K562 (cell line): Measurements from ENCODE around the gene PRSS1. TPM values are rescaled to one million over a fixed set of nuclear protein-coding genes. Genes with fewer than 3 reads are reported as not detected.

Experiments used
- CBX3 ChIP-seq, 2 experiments: IDR thresholded peaks; 1 replicate in 1 of 2; 2 replicates in 1 of 2; pipeline ENCODE4 v1.6.1; 2012; ENCODE audit warnings: inconsistent platforms in 2 of 2, low read length in 2 of 2, borderline replicate concordance in 1 of 2, control low read depth in 1 of 2
- GABPB1 ChIP-seq: sonication (generic); formaldehyde crosslinking; IDR thresholded peaks from 2 replicates; pipeline ENCODE4 v1.8.0; 2022; ENCODE audit warnings: mild to moderate bottlenecking, missing genetic modification reagents
- GTF2A2 ChIP-seq: IDR thresholded peaks from 2 replicates; pipeline ENCODE4 v1.6.1; 2016; ENCODE audit warnings: mild to moderate bottlenecking, missing genetic modification characterization, missing compliant biosample characterization
- HNRNPK ChIP-seq: fragments of 200-400 bp; formaldehyde crosslinking; IDR thresholded peaks from one replicate; pipeline ENCODE4 v1.6.1; 2018; ENCODE audit warnings: mild to moderate bottlenecking, low read depth, low read length; ENCODE audit not compliant: poor library complexity, severe bottlenecking
- IRF2 ChIP-seq: sonication (generic); formaldehyde crosslinking; IDR thresholded peaks from 2 replicates; pipeline ENCODE4 v1.8.1; 2022; ENCODE audit warnings: mild to moderate bottlenecking, missing genetic modification reagents
- KHSRP ChIP-seq: fragments of 450-650 bp; IDR thresholded peaks from 2 replicates; pipeline ENCODE4 v1.6.1; 2017
- LCOR ChIP-seq: sonication (generic); formaldehyde crosslinking; IDR thresholded peaks from 2 replicates; pipeline ENCODE4 v1.8.0; 2022; ENCODE audit warnings: mild to moderate bottlenecking, missing genetic modification reagents
- MCM2 ChIP-seq: fragments of 450-650 bp; IDR thresholded peaks from 2 replicates; pipeline ENCODE4 v1.6.1; 2017; ENCODE audit warnings: low read depth, mild to moderate bottlenecking
- NCOA6 ChIP-seq: fragments of 450-650 bp; IDR thresholded peaks from 2 replicates; pipeline ENCODE4 v1.6.1; 2017; ENCODE audit warnings: mild to moderate bottlenecking
- NRF1 ChIP-seq, 2 experiments: fragments of 450-650 bp; IDR thresholded peaks in 1 of 2; conservative IDR thresholded peaks in 1 of 2; 2 replicates each; pipeline ENCODE4 v1.6.1; 2014; ENCODE audit warnings: mild to moderate bottlenecking in 2 of 2
- PHB2 ChIP-seq: fragments of 450-650 bp; IDR thresholded peaks from 2 replicates; pipeline ENCODE4 v1.6.1; 2017; ENCODE audit warnings: low read depth
- RAD21 ChIP-seq, 2 experiments: fragments of 250-450 bp in 1 of 2; fragments of 450-650 bp in 1 of 2; sonication (Bioruptor Pico) in 1 of 2; formaldehyde crosslinking in 1 of 2; IDR thresholded peaks in 1 of 2; conservative IDR thresholded peaks in 1 of 2; 2 replicates each; pipeline versions ENCODE4 v1.4.0 to v1.8.0; 2020 to 2022; ENCODE audit warnings: mild to moderate bottlenecking in 2 of 2, moderate library complexity in 1 of 2
- RBM22 ChIP-seq: fragments of 200-400 bp; formaldehyde crosslinking; IDR thresholded peaks from 2 replicates; pipeline ENCODE4 v1.6.1; 2018; ENCODE audit warnings: low read length, low read depth; ENCODE audit not compliant: poor library complexity, severe bottlenecking
- ZNF184 ChIP-seq: sonication (generic); formaldehyde crosslinking; IDR thresholded peaks from 2 replicates; pipeline ENCODE4 v1.5.0; 2020; ENCODE audit warnings: missing genetic modification reagents
- ZNF347 ChIP-seq: fragments of 450-650 bp; formaldehyde crosslinking; IDR thresholded peaks from 2 replicates; pipeline ENCODE4 v1.4.0; 2020; ENCODE audit warnings: low read depth, mild to moderate bottlenecking, moderate library complexity
- ZNF518B ChIP-seq: fragments of 250-450 bp; sonication (Bioruptor Pico); IDR thresholded peaks from 2 replicates; pipeline ENCODE4 v1.5.0; 2021; ENCODE audit warnings: mild to moderate bottlenecking, moderate library complexity
- polyA plus RNA-seq, 8 experiments: library from polyadenylated mRNA; depleted of rRNA in 4 of 8; stranded (reverse) in 5 of 8; unstranded in 3 of 8; fragments of >200 nt; fragmentation: Nextera tagmentation in 2 of 8; fragmentation: Illumina TruSeq in 1 of 8; extraction: Ambion mirVana in 2 of 8; extraction: Trizol in 1 of 8; gene quantifications; 2 replicates each; pipeline versions ENCODE4 v1.2.1 to v1.2.3, GENCODE V29; 2011 to 2014; ENCODE audit warnings: inconsistent platforms in 1 of 8, missing spikeins in 1 of 8
- total RNA-seq, 7 experiments: library from RNA; depleted of rRNA in 6 of 7; stranded (reverse); fragments of >200 nt in 6 of 7; fragmentation: Illumina TruSeq in 2 of 7; extraction: Trizol in 2 of 7; gene quantifications; 2 replicates each; pipeline versions ENCODE4 v1.2.1 to v1.2.3, GENCODE V29; 2011 to 2021; ENCODE audit warnings: low replicate concordance in 1 of 7
- TF ChIP-seq, protein P1 (sequence below), 3 experiments: fragments of 200-800 bp in 1 of 3; sonication (Bioruptor generic) in 1 of 3; sonication (generic) in 1 of 3; formaldehyde crosslinking in 1 of 3; IDR thresholded peaks; 2 replicates each; pipeline versions ENCODE4 v1.6.1 to v1.8.0; 2016 to 2022; ENCODE audit warnings: mild to moderate bottlenecking in 2 of 3, missing compliant biosample characterization in 2 of 3, missing genetic modification characterization in 2 of 3, missing genetic modification reagents in 1 of 3
- TF ChIP-seq, protein P2 (sequence below): sonication (generic); formaldehyde crosslinking; IDR thresholded peaks from 2 replicates; pipeline ENCODE4 v1.8.0; 2023; ENCODE audit warnings: mild to moderate bottlenecking, missing genetic modification reagents
- TF ChIP-seq, protein P3 (sequence below): fragments of 200-800 bp; sonication (Bioruptor generic); IDR thresholded peaks from 2 replicates; pipeline ENCODE4 v1.6.1; 2017; ENCODE audit warnings: missing genetic modification characterization, missing compliant biosample characterization
- TF ChIP-seq, protein P4 (sequence below): IDR thresholded peaks from 2 replicates; pipeline ENCODE4 v1.6.1; 2012; ENCODE audit warnings: low read depth, low read length, improper control_type of control experiment, borderline replicate concordance

PRSS1 gene
- total and polyA plus RNA-seq, 9 of the 15 experiments (the other 6 are each of a cell fraction or from before 2014, with no cell fraction given): 0.07 to 6.6 (median 0.20) TPM; not detected in 6

DNA sequence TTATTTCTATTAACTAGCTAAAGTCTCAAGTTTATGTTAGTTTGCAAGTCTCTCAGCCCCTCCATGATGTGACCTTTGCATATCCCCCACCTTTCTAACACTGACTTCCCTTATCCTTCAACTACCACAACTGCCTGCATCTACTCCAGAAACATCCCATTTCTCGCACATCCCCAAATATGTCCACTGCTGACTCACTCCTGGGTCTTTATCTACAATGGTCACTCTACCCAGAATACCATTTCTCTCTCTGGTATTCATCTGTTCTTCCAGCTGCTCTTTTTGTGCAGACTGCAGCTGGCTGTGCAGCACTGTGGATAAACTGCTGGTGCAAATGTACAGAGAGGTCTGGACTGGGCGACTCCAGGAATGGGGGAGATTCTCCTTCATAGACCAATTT, 32.7 kb upstream of the PRSS1 start (continued):
- TF ChIP-seq, protein P1, sequence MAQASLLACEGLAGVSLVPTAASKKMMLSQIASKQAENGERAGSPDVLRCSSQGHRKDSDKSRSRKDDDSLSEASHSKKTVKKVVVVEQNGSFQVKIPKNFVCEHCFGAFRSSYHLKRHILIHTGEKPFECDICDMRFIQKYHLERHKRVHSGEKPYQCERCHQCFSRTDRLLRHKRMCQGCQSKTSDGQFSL (CRISPR knock-in tag; IDR thresholded peaks at IDR 0.05): 0 out of 2 replicates have a peak, but pooled peaks have one; percentile 28
- TF ChIP-seq, protein P1 (tag; IDR thresholded peaks at IDR 0.05): no peak
- TF ChIP-seq ZNF347 (CRISPR knock-in tag) (no peak), RAD21 (CRISPR knock-in tag; conservative IDR thresholded peaks at IDR 0.05 in 1 of 2, IDR thresholded peaks at IDR 0.05 in 1 of 2) (no peak), CBX3 (IDR thresholded peaks at IDR 0.05; ENCODE audit: borderline replicate concordance in 1 of 2, low read length in 2 of 2) (peak in 1 of 2 experiments; percentile 90; a peak in 1 of 3 replicates), NRF1 (conservative IDR thresholded peaks at IDR 0.05 in 1 of 2, IDR thresholded peaks at IDR 0.05 in 1 of 2) (no peak), NCOA6 (no peak), GABPB1 (CRISPR knock-in tag) (no peak), ZNF184 (CRISPR knock-in tag) (no peak), HNRNPK (no peak), ZNF518B (CRISPR knock-in tag) (no peak), RBM22 (no peak), MCM2 (no peak), LCOR (CRISPR knock-in tag) (peak; percentile 99), IRF2 (no peak), GTF2A2 (tag) (no peak), KHSRP (no peak), PHB2 (no peak)
- TF ChIP-seq, protein P2, sequence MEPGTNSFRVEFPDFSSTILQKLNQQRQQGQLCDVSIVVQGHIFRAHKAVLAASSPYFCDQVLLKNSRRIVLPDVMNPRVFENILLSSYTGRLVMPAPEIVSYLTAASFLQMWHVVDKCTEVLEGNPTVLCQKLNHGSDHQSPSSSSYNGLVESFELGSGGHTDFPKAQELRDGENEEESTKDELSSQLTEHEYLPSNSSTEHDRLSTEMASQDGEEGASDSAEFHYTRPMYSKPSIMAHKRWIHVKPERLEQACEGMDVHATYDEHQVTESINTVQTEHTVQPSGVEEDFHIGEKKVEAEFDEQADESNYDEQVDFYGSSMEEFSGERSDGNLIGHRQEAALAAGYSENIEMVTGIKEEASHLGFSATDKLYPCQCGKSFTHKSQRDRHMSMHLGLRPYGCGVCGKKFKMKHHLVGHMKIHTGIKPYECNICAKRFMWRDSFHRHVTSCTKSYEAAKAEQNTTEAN (CRISPR knock-in tag): no peak
- TF ChIP-seq, protein P3, sequence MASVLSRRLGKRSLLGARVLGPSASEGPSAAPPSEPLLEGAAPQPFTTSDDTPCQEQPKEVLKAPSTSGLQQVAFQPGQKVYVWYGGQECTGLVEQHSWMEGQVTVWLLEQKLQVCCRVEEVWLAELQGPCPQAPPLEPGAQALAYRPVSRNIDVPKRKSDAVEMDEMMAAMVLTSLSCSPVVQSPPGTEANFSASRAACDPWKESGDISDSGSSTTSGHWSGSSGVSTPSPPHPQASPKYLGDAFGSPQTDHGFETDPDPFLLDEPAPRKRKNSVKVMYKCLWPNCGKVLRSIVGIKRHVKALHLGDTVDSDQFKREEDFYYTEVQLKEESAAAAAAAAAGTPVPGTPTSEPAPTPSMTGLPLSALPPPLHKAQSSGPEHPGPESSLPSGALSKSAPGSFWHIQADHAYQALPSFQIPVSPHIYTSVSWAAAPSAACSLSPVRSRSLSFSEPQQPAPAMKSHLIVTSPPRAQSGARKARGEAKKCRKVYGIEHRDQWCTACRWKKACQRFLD (CRISPR knock-in tag): no peak
- TF ChIP-seq, protein P4, sequence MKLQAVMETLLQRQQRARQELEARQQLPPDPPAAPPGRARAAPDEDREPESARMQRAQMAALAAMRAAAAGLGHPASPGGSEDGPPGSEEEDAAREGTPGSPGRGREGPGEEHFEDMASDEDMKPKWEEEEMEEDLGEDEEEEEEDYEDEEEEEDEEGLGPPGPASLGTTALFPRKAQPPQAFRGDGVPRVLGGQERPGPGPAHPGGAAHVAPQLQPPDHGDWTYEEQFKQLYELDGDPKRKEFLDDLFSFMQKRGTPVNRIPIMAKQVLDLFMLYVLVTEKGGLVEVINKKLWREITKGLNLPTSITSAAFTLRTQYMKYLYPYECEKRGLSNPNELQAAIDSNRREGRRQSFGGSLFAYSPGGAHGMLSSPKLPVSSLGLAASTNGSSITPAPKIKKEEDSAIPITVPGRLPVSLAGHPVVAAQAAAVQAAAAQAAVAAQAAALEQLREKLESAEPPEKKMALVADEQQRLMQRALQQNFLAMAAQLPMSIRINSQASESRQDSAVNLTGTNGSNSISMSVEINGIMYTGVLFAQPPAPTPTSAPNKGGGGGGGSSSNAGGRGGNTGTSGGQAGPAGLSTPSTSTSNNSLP: no peak
